ENCODE data around the gene SPIN3. TPM values are rescaled to one million over a fixed set of nuclear protein-coding genes. Genes with fewer than 3 reads are reported as not detected.

The SPIN3 gene
- total and polyA plus RNA-seq, 4 donors, result 2.7 to 9.2 (median 3.6) TPM

Other genes with a start within 250 kb of the SPIN3 start
- gene SPIN2B, start 126.0 kb upstream of the SPIN3 start, total RNA-seq, result 1 to 10 TPM; 4.5 to 7.3 TPM
- 1 to 10 TPM; 3.1 TPM for gene SPIN2B, start 126.0 kb upstream of the SPIN3 start, polyA plus RNA-seq
- gene SPIN2A, start 141.9 kb upstream of the SPIN3 start, total RNA-seq, result under 1 TPM; 0.33 to 0.42 TPM
- under 1 TPM; 0.15 to 0.54 TPM for gene SPIN2A, start 141.9 kb upstream of the SPIN3 start, polyA plus RNA-seq

All from liver (tissue), 4 donors.